K562 (cell line): ENCODE results near the gene MMP21. TPM values are rescaled to one million over a fixed set of nuclear protein-coding genes. Genes with fewer than 3 reads are reported as not detected.

Experiments used
- ATAC-seq: fragments of 200-7000 bp; cut with Tn5 transposase; 3 replicates; pipeline ENCODE4 v1.9.1; 2020; ENCODE audit warnings: moderate library complexity
- BruUV-seq: library from RNA; stranded (reverse); fragments of 400-500 nt; replicated peaks from 2 replicates; lab custom pipeline; 2021; lab: Mats Ljungman, UMichigan
- CTCF ChIA-PET: fragments of 300-600 bp; formaldehyde crosslinking; extraction: SDS; loops from one replicate; lab custom pipeline; 2021; ENCODE audit warnings: low intra/inter-chr PET ratio; lab: Yijun Ruan, JAX
- POLR2A ChIA-PET: fragments of 300-600, 350-650 bp; sonication (Branson Sonifier 250); formaldehyde crosslinking; extraction: SDS; loops from one replicate; lab custom pipeline; 2021; ENCODE audit warnings: antibody characterized with exemption, inconsistent platforms; lab: Yijun Ruan, JAX
- DNase-seq, 4 experiments: peaks; one replicate each; pipeline versions ENCODE4 v3.0.0 to v3.0.0-alpha.2; 2011 to 2018; ENCODE audit warnings: low spot score in 3 of 4, mixed read lengths in 3 of 4; ENCODE audit errors: extremely low read depth in 1 of 4
- FAIRE-seq: peaks from 2 replicates; lab custom pipeline; 2011; peaks lifted over from hg19 to GRCh38; lab: Jason Lieb, UNC
- H2AFZ ChIP-seq: 2 replicates; pipeline ENCODE4 v1.6.0; 2011; ENCODE audit warnings: low read depth, low read length, control low read depth, inconsistent platforms
- H3K27ac ChIP-seq: fragments of 200-600 bp; 3 replicates; pipeline ENCODE4 v1.8.0; 2011; ENCODE audit warnings: low read depth, mild to moderate bottlenecking, control low read depth, inconsistent platforms, low read length, moderate library complexity, mixed read lengths; ENCODE audit errors: extremely low read depth
- H3K27me3 ChIP-seq, 2 experiments: fragments of 300-600 bp in 1 of 2; 2 replicates in 1 of 2; 3 replicates in 1 of 2; pipeline versions ENCODE4 v1.6.0 to v1.8.0; 2011; ENCODE audit warnings: inconsistent platforms in 2 of 2, low read length in 2 of 2, mild to moderate bottlenecking in 1 of 2, mixed read lengths in 1 of 2, moderate library complexity in 1 of 2; ENCODE audit not compliant: control insufficient read depth in 2 of 2, insufficient read depth in 2 of 2
- H3K36me3 ChIP-seq: fragments of 300-600 bp; 3 replicates; pipeline ENCODE4 v1.8.0; 2011; ENCODE audit warnings: mild to moderate bottlenecking, low read length, inconsistent platforms; ENCODE audit not compliant: control insufficient read depth, insufficient read depth
- H3K4me1 ChIP-seq, 2 experiments: fragments of 200-600 bp in 1 of 2; replicated peaks in 1 of 2; 2 replicates in 1 of 2; 3 replicates in 1 of 2; pipeline versions ENCODE4 v1.5.1 to v1.8.0; 2011; ENCODE audit warnings: inconsistent platforms in 2 of 2, low read length in 2 of 2, mild to moderate bottlenecking in 1 of 2, mixed read lengths in 1 of 2, moderate library complexity in 1 of 2; ENCODE audit not compliant: control insufficient read depth in 2 of 2, insufficient read depth in 2 of 2
- H3K4me2 ChIP-seq: 2 replicates; pipeline ENCODE4 v1.6.1; 2011; ENCODE audit warnings: low read length, control low read depth, inconsistent platforms, mixed read lengths; ENCODE audit not compliant: insufficient read depth
- H3K4me3 ChIP-seq: fragments of 200-600 bp; sonication (generic), shearing (Covaris generic); 2 replicates; pipeline ENCODE4 v1.5.1; 2016; ENCODE audit warnings: control low read depth, inconsistent platforms
- H3K79me2 ChIP-seq: fragments of 200-600 bp; 3 replicates; pipeline ENCODE4 v1.8.0; 2011; ENCODE audit warnings: low read length, inconsistent platforms; ENCODE audit not compliant: control insufficient read depth, insufficient read depth
- H3K9ac ChIP-seq, 2 experiments: 2 replicates each; pipeline versions ENCODE4 v1.6.0 to v1.6.1; 2011; ENCODE audit warnings: low read depth in 2 of 2, low read length in 2 of 2, control low read depth in 1 of 2, inconsistent platforms in 1 of 2, mild to moderate bottlenecking in 1 of 2, mixed read lengths in 1 of 2; ENCODE audit not compliant: insufficient read depth in 1 of 2
- H3K9me1 ChIP-seq: one replicate; pipeline ENCODE4 v1.6.0; 2011; ENCODE audit warnings: inconsistent platforms, mild to moderate bottlenecking, low read length, moderate library complexity; ENCODE audit not compliant: control insufficient read depth, insufficient read depth
- H3K9me3 ChIP-seq: replicated peaks from 2 replicates; pipeline ENCODE4 v1.5.1; 2011; ENCODE audit warnings: low read depth, low read length, inconsistent platforms; ENCODE audit not compliant: control insufficient read depth, insufficient read depth
- H4K20me1 ChIP-seq: replicated peaks from 2 replicates; pipeline ENCODE4 v1.6.1; 2011; ENCODE audit warnings: low read length, inconsistent platforms, mixed read lengths; ENCODE audit not compliant: control insufficient read depth, insufficient read depth
- ATF7 ChIP-seq: fragments of 450-650 bp; IDR thresholded peaks from 2 replicates; pipeline ENCODE4 v1.7.1; 2014; ENCODE audit warnings: mild to moderate bottlenecking, moderate library complexity
- ELF2 ChIP-seq: fragments of 250-450 bp; sonication (Bioruptor Pico); IDR thresholded peaks from 2 replicates; pipeline ENCODE4 v1.5.0; 2021; ENCODE audit warnings: mild to moderate bottlenecking
- EZH2 ChIP-seq: IDR thresholded peaks from 2 replicates; pipeline ENCODE4 v1.6.1; 2012; ENCODE audit warnings: low read depth, mild to moderate bottlenecking, inconsistent platforms, low read length, borderline replicate concordance
- MCM5 ChIP-seq: fragments of 450-650 bp; IDR thresholded peaks from 2 replicates; pipeline ENCODE4 v1.6.1; 2016; ENCODE audit warnings: low read depth
- NELFE ChIP-seq: IDR thresholded peaks from 2 replicates; pipeline ENCODE4 v1.6.1; 2011; ENCODE audit warnings: mild to moderate bottlenecking; ENCODE audit not compliant: insufficient read depth, insufficient read length
- POLR2B ChIP-seq: fragments of 450-650 bp; IDR thresholded peaks from 2 replicates; pipeline ENCODE4 v1.6.1; 2018; ENCODE audit warnings: low read depth; ENCODE audit not compliant: partially characterized antibody
- ZNF212 ChIP-seq: fragments of 450-650 bp; formaldehyde crosslinking; IDR thresholded peaks from 2 replicates; pipeline ENCODE4 v1.4.0; 2020; ENCODE audit warnings: mild to moderate bottlenecking
- WGBS: fragments of 100-300 bp; shearing (Covaris generic); methylation state at CpG from one replicate; pipeline ENCODE4 v1.1.6; 2016; ENCODE audit warnings: low coverage, mixed read lengths; ENCODE audit not compliant: insufficient coverage; ENCODE audit errors: missing lambda C conversion rate; 5-methylcytosine and 5-hydroxymethylcytosine counted together
- in situ Hi-C: fragments of 300-500 bp; cut with MboI; formaldehyde crosslinking; loops from 4 replicates; pipeline ENCODE4 v1.15.0; 2018; ENCODE audit warnings: inconsistent platforms, mixed read lengths
- intact Hi-C: fragments of 100-400 bp; cut with micrococcal nuclease; formaldehyde crosslinking; loops from 2 replicates; pipeline ENCODE4 v1.14.2; 2022
- polyA plus RNA-seq, 8 experiments: library from polyadenylated mRNA; depleted of rRNA in 4 of 8; stranded (reverse) in 5 of 8; unstranded in 3 of 8; fragments of >200 nt; fragmentation: Nextera tagmentation in 2 of 8; fragmentation: Illumina TruSeq in 1 of 8; extraction: Ambion mirVana in 2 of 8; extraction: Trizol in 1 of 8; gene quantifications; 2 replicates each; pipeline versions ENCODE4 v1.2.1 to v1.2.3, GENCODE V29; 2011 to 2014; ENCODE audit warnings: inconsistent platforms in 1 of 8, missing spikeins in 1 of 8
- total RNA-seq, 7 experiments: library from RNA; depleted of rRNA in 6 of 7; stranded (reverse); fragments of >200 nt in 6 of 7; fragmentation: Illumina TruSeq in 2 of 7; extraction: Trizol in 2 of 7; gene quantifications; 2 replicates each; pipeline versions ENCODE4 v1.2.1 to v1.2.3, GENCODE V29; 2011 to 2021; ENCODE audit warnings: low replicate concordance in 1 of 7
- TF ChIP-seq, protein P1 (sequence below): fragments of 150-350 bp; conservative IDR thresholded peaks from 2 replicates; pipeline ENCODE4 v1.6.1; 2014; ENCODE audit warnings: low read length
- TF ChIP-seq, protein P2 (sequence below): conservative IDR thresholded peaks from 2 replicates; pipeline ENCODE4 v1.6.1; 2011; ENCODE audit warnings: low read depth, mild to moderate bottlenecking, low read length; ENCODE audit not compliant: control insufficient read depth

The MMP21 gene
- total and polyA plus RNA-seq, 9 of the 15 experiments (the other 6 are each of a cell fraction or from before 2014, with no cell fraction given): not detected

DNA sequence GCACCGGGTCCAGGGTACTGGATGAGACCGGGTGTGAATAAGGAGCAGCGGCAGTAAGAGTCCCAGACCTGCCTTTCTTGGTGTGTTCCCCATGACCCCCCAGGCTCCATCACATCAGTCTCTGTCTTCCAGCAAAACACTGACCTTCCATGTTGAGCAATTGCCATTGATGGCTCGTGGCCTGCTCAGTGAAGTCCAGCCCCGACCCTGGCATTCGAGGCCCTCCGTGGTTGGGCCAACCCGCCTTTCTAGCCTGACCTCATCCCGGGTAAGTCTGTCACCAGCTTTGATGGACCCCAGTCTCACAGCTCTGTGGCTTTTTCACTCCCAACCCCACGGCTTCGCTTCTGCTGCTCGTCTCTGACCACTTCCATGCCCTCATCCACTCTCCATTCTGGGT is 6.4 kb downstream of the MMP21 start:
- no peaks in the 10 kb centered on the region for H3K27me3 ChIP-seq
- DNase-seq (no peak), ATAC-seq (no peak), FAIRE-seq (no peak)
- H4K20me1 ChIP-seq: no peaks in the 10 kb centered on the region
- ChIA-PET POLR2A (no interaction called here), CTCF (no interaction called here)
- WGBS: 71% methylated on average over 9 of the region's 12 CpGs
- no peaks in the 10 kb centered on the region for H3K9me1 ChIP-seq
- in situ Hi-C loops (no loop called here), intact Hi-C loops (no loop called here)
- TF ChIP-seq ZNF212 (no peak), ATF7 (no peak), NELFE (no peak), EZH2 (no peak), ELF2 (CRISPR knock-in tag) (no peak), MCM5 (no peak), POLR2B (no peak)
- TF ChIP-seq, protein P1, sequence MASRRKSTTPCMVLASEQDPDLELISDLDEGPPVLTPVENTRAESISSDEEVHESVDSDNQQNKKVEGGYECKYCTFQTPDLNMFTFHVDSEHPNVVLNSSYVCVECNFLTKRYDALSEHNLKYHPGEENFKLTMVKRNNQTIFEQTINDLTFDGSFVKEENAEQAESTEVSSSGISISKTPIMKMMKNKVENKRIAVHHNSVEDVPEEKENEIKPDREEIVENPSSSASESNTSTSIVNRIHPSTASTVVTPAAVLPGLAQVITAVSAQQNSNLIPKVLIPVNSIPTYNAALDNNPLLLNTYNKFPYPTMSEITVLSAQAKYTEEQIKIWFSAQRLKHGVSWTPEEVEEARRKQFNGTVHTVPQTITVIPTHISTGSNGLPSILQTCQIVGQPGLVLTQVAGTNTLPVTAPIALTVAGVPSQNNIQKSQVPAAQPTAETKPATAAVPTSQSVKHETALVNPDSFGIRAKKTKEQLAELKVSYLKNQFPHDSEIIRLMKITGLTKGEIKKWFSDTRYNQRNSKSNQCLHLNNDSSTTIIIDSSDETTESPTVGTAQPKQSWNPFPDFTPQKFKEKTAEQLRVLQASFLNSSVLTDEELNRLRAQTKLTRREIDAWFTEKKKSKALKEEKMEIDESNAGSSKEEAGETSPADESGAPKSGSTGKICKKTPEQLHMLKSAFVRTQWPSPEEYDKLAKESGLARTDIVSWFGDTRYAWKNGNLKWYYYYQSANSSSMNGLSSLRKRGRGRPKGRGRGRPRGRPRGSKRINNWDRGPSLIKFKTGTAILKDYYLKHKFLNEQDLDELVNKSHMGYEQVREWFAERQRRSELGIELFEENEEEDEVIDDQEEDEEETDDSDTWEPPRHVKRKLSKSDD: no peak
- TF ChIP-seq, protein P2, sequence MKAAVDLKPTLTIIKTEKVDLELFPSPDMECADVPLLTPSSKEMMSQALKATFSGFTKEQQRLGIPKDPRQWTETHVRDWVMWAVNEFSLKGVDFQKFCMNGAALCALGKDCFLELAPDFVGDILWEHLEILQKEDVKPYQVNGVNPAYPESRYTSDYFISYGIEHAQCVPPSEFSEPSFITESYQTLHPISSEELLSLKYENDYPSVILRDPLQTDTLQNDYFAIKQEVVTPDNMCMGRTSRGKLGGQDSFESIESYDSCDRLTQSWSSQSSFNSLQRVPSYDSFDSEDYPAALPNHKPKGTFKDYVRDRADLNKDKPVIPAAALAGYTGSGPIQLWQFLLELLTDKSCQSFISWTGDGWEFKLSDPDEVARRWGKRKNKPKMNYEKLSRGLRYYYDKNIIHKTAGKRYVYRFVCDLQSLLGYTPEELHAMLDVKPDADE: no peak
- peaks cover 12% of the 10 kb centered on the region; the same call in 2 of the 3 replicates for H3K36me3 ChIP-seq
- no peak overlapping the region for H3K27ac ChIP-seq
- no peaks in the 10 kb centered on the region for H3K79me2 ChIP-seq
- H3K4me3 ChIP-seq: no peak overlapping the region
- no peak overlapping the region for H3K9ac ChIP-seq
- no TSS peak for BruUV-seq
- no peak overlapping the region for H2AFZ ChIP-seq
- no peaks in the 10 kb centered on the region for H3K9me3 ChIP-seq
- H3K4me1 ChIP-seq: peaks cover 0 to 4% of the 10 kb centered on the region in 2 experiments; a peak in 2 of 5 replicates
- no peak overlapping the region for H3K4me2 ChIP-seq
